ENCODE data around the gene PTPRM.

- no peak for TF ChIP-seq POLR2A (IDR thresholded peaks at IDR 0.05)
- TF ChIP-seq, protein P1, sequence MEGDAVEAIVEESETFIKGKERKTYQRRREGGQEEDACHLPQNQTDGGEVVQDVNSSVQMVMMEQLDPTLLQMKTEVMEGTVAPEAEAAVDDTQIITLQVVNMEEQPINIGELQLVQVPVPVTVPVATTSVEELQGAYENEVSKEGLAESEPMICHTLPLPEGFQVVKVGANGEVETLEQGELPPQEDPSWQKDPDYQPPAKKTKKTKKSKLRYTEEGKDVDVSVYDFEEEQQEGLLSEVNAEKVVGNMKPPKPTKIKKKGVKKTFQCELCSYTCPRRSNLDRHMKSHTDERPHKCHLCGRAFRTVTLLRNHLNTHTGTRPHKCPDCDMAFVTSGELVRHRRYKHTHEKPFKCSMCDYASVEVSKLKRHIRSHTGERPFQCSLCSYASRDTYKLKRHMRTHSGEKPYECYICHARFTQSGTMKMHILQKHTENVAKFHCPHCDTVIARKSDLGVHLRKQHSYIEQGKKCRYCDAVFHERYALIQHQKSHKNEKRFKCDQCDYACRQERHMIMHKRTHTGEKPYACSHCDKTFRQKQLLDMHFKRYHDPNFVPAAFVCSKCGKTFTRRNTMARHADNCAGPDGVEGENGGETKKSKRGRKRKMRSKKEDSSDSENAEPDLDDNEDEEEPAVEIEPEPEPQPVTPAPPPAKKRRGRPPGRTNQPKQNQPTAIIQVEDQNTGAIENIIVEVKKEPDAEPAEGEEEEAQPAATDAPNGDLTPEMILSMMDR (IDR thresholded peaks at IDR 0.05): no peak
- no peak for TF ChIP-seq EP300 (IDR thresholded peaks at IDR 0.05)
These were observed 46.9 kb downstream of the PTPRM start for GRCh38 chr18:7614042-7614441.

Data from gastroesophageal sphincter (tissue), 3 donors.